ENCODE measurements around the gene HOXD9. TPM values are rescaled to one million over a fixed set of nuclear protein-coding genes. Genes with fewer than 3 reads are reported as not detected.

Gene HOXD9
- total and polyA plus RNA-seq, 2 of the 8 experiments (the other 6 are each of a cell fraction or from before 2014, with no cell fraction given): not detected

DNA sequence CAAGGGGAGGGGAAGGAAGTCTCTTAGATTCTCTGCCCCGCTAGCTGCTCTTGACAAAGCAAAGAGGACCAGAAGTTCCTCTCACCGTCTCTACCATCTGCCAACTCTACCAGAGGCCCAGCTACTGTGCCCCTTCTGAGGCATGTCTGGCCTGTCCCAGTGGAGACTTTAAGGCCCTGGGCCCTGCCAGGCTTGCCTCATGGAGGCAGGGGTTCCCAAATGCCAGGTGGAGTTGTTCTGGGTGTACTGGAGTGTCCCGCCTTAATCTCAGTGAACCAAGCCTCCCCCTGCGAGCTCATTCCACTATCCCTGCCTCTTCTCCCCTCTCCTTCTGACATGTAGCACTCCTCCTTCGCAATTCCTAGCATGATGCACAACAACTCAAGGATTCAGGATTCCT lies 20.7 kb upstream of the HOXD9 start:
- Histone ChIP-seq H4K8ac (ENCODE audit: extremely low read depth, insufficient read depth, low read length) (no peak overlapping the region), H2BK15ac (ENCODE audit: low read length) (0 out of 2 replicates have a peak overlapping the region, but pooled peaks have one; percentile 1), H3K27me3 (replicated peaks in 1 of 4; ENCODE audit: control insufficient read depth in 3 of 4, extremely low read depth in 1 of 4, insufficient read depth in 3 of 4, low read length in 3 of 4) (peaks cover 91 to 99% (median 95%) of the 10 kb centered on the region in 4 experiments), H2AK5ac (ENCODE audit: low read depth, low read length) (peak overlapping the region; percentile 40; the same call in 1 of the 2 replicates), H3K56ac (replicated peaks; ENCODE audit: insufficient read length, low read depth, low read length) (no peak overlapping the region), H3K23ac (ENCODE audit: insufficient read length) (no peak overlapping the region), H4K5ac (ENCODE audit: insufficient read length, low read depth, low read length) (no peak overlapping the region), H3K9me3 (ENCODE audit: insufficient read depth in 2 of 2, low read depth in 1 of 2, low read length in 1 of 2) (no peaks in the 10 kb centered on the region), H3K27ac (ENCODE audit: low read depth, low read length) (no peak overlapping the region), H3K9ac (replicated peaks in 1 of 4; ENCODE audit: extremely low read depth in 1 of 4, low read depth in 3 of 4, low read length in 3 of 4) (no peak overlapping the region), H2BK12ac (ENCODE audit: low read depth, low read length) (no peak overlapping the region), H3K36me3 (ENCODE audit: control insufficient read depth in 2 of 4, insufficient read depth in 4 of 4, low read length in 3 of 4) (no peaks in the 10 kb centered on the region; a peak in 1 of 8 replicates), H4K91ac (replicated peaks; ENCODE audit: insufficient read length, low read length) (no peak overlapping the region), H3K23me2 (ENCODE audit: low read depth, low read length) (peaks cover 5% of the 10 kb centered on the region), H3K14ac (ENCODE audit: insufficient read length) (no peak overlapping the region), H3K4me2 (ENCODE audit: insufficient read depth in 1 of 2, low read depth in 2 of 2, low read length in 2 of 2) (no peak overlapping the region), H3K4me1 (replicated peaks in 1 of 4; ENCODE audit: control insufficient read depth in 3 of 4, insufficient read depth in 4 of 4, low read length in 3 of 4) (peaks cover 0 to 31% (median 17%) of the 10 kb centered on the region in 4 experiments; a peak in 6 of 7 replicates), H2BK20ac (ENCODE audit: low read length) (0 out of 2 replicates have a peak overlapping the region, but pooled peaks have one; percentile 52), H3K79me1 (ENCODE audit: low read depth, low read length) (no peaks in the 10 kb centered on the region), H3K18ac (ENCODE audit: extremely low read depth, low read length) (no peak overlapping the region; the same call in 1 of the 2 replicates), H3K4ac (replicated peaks; ENCODE audit: insufficient read length, low read depth, low read length) (no peak overlapping the region), H3K79me2 (ENCODE audit: control insufficient read depth in 1 of 2, insufficient read depth in 2 of 2, low read length in 2 of 2) (no peaks in the 10 kb centered on the region), H2BK120ac (replicated peaks; ENCODE audit: low read depth, low read length) (no peak overlapping the region), H2AFZ (ENCODE audit: low read length) (no peak overlapping the region), H2BK5ac (ENCODE audit: low read depth, low read length) (no peak overlapping the region), H3K4me3 (ENCODE audit: extremely low read depth in 1 of 4, insufficient read depth in 2 of 4, low read depth in 3 of 4, low read length in 4 of 4) (no peak overlapping the region), H4K20me1 (replicated peaks in 1 of 2; ENCODE audit: control insufficient read depth in 1 of 2, insufficient read depth in 2 of 2, low read length in 2 of 2) (peaks cover 11 to 41% of the 10 kb centered on the region in 2 experiments)
- CTCF ChIA-PET (ENCODE audit: partially characterized antibody): interaction anchor here (0.7 to 4.6 kb wide), 11 partner anchors 9 to 59 kb away, joined by 3 to 20 read pairs (median 6); no protein-coding TSS in a partner anchor
- FAIRE-seq: no peak
- POLR2A ChIA-PET (ENCODE audit: partially characterized antibody): no interaction called here
- DNase-seq (ENCODE audit: low read depth in 1 of 2, low spot score in 2 of 2): peak in 1 of 2 experiments; percentile 46
- TF ChIP-seq SIX5 (IDR thresholded peaks at IDR 0.05; ENCODE audit: low read depth, low read length): no peak
- TF ChIP-seq EZH2 (IDR thresholded peaks at IDR 0.05; ENCODE audit: low read depth, low read length, severe bottlenecking): peak; percentile 27
- TF ChIP-seq SP2 (IDR thresholded peaks at IDR 0.05; ENCODE audit: low read length): no peak
- WGBS, 2 experiments (ENCODE audit: extremely low coverage in 1 of 2, insufficient coverage in 1 of 2, insufficient read length in 1 of 2, insufficient replicate concordance in 2 of 2, low coverage in 1 of 2, low lambda C conversion rate in 2 of 2, missing lambda C conversion rate in 1 of 2): 39% methylated on average over 5 of the region's 5 CpGs; no CpG with 5 or more reads in 1 of the 2 experiments
